Body of pancreas (tissue), 4 donors: ENCODE measurements around the gene ATF7IP2. TPM values are rescaled to one million over a fixed set of nuclear protein-coding genes. Genes with fewer than 3 reads are reported as not detected.

Source experiments
- ATAC-seq: fragments of 150-250 bp; one replicate; pipeline ENCODE4 v1.9.1; 2016
- DNase-seq, 4 donors: peaks; one replicate each; pipeline ENCODE4 v3.0.0-alpha.2; 2019
- H3K27ac ChIP-seq, 4 donors: fragments of 200-600 bp; sonication (generic); 1 replicate in 3 of 4; 2 replicates in 1 of 4; pipeline versions ENCODE4 v1.5.1 to v1.6.1; 2016 to 2019; ENCODE audit warnings: mild to moderate bottlenecking in 1 of 4, mixed read lengths in 1 of 4, moderate library complexity in 1 of 4
- H3K27me3 ChIP-seq, 2 donors: fragments of 200-600 bp; sonication (generic); one replicate each; pipeline ENCODE4 v1.6.0; 2016; ENCODE audit warnings: mild to moderate bottlenecking in 1 of 2
- H3K36me3 ChIP-seq, 2 donors: fragments of 200-600 bp; sonication (generic); replicated peaks in 1 of 2; 2 replicates each; pipeline ENCODE4 v1.5.1; 2016; ENCODE audit warnings: low read depth in 2 of 2; ENCODE audit not compliant: insufficient read depth in 1 of 2
- H3K4me1 ChIP-seq: fragments of 200-600 bp; sonication (generic); one replicate; pipeline ENCODE4 v1.6.0; 2016
- H3K4me3 ChIP-seq, 2 donors: fragments of 200-600 bp; sonication (generic); 1 replicate in 1 of 2; 2 replicates in 1 of 2; pipeline ENCODE4 v1.5.1; 2016 to 2019
- H3K9me3 ChIP-seq, 3 donors: fragments of 200-600 bp; sonication (generic); 1 replicate in 2 of 3; 2 replicates in 1 of 3; pipeline ENCODE4 v1.5.1; 2016
- CTCF ChIP-seq, 7 experiments: fragments of 450-650 bp in 4 of 7; fragments of 200-600 bp in 3 of 7; sonication (generic) in 3 of 7; IDR thresholded peaks; one replicate each; pipeline ENCODE4 v1.5.1; 2016 to 2019; ENCODE audit warnings: antibody characterized with exemption in 7 of 7
- POLR2A ChIP-seq, 3 donors: fragments of 450-650 bp; IDR thresholded peaks; one replicate each; pipeline ENCODE4 v1.6.1; 2016; ENCODE audit warnings: antibody characterized with exemption in 3 of 3, mild to moderate bottlenecking in 2 of 3
- WGBS, 2 donors: methylation state at CpG; one replicate each; pipeline ENCODE4 v1.1.5; 2017; 5-methylcytosine and 5-hydroxymethylcytosine counted together
- intact Hi-C: fragments of 100-400 bp; cut with DNase I; formaldehyde crosslinking; loops from one replicate; pipeline ENCODE4 v1.15.1; 2023
- total RNA-seq, 2 donors: library from RNA; depleted of rRNA; stranded (reverse); fragments of >200 nt; gene quantifications; one replicate each; pipeline ENCODE4 v1.1.0, GENCODE V29; 2016

Gene ATF7IP2
- total RNA-seq, 2 donors from 2014 or later, result 15.8 to 22.8 TPM

- H3K9me3 ChIP-seq, result no peaks in the 10 kb centered on the region
- TF ChIP-seq CTCF (IDR thresholded peaks at IDR 0.05), result no peak
- TF ChIP-seq POLR2A (IDR thresholded peaks at IDR 0.05), result no peak
- no peaks in the 10 kb centered on the region for H3K27me3 ChIP-seq
- DNase-seq, result no peak
- H3K36me3 ChIP-seq, result no peaks in the 10 kb centered on the region
- 69 to 93% methylated on average over 1 of the region's 1 CpG for WGBS, 2 donors
- intact Hi-C loops, result no loop called here
- H3K4me1 ChIP-seq, result no peaks in the 10 kb centered on the region
- no peak overlapping the region for H3K27ac ChIP-seq
- ATAC-seq, result no peak
- no peak overlapping the region for H3K4me3 ChIP-seq
Observed at GRCh38 chr16:10376229-10376628, 9.6 kb upstream of the ATF7IP2 start.

GRCh38 chr16:10383626-10384025 is 2.2 kb upstream of the ATF7IP2 start:
- Histone ChIP-seq H3K27ac (no peak overlapping the region), H3K4me3 (no peak overlapping the region), H3K36me3 (no peaks in the 10 kb centered on the region), H3K4me1 (peaks cover 9% of the 10 kb centered on the region), H3K27me3 (no peaks in the 10 kb centered on the region), H3K9me3 (no peaks in the 10 kb centered on the region)
- DNase-seq (no peak), ATAC-seq (no peak)
- WGBS, 2 donors, result 81 to 85% methylated on average over 3 of the region's 3 CpGs
- no peak for TF ChIP-seq POLR2A (IDR thresholded peaks at IDR 0.05)
- no peak for TF ChIP-seq CTCF (IDR thresholded peaks at IDR 0.05)
- intact Hi-C loops, result no loop called here

GRCh38 chr16:10386517-10387100 is 748 bp downstream of the ATF7IP2 start:
- intact Hi-C loops, result no loop called here
- DNase-seq (no peak), ATAC-seq (no peak)
- TF ChIP-seq CTCF (IDR thresholded peaks at IDR 0.05) (no peak), POLR2A (IDR thresholded peaks at IDR 0.05) (no peak)
- no peaks in the 10 kb centered on the region for H3K9me3 ChIP-seq
- WGBS, 2 donors, result 4 to 12% methylated on average over 14 of the region's 14 CpGs
- peak overlapping the region; percentile 35 to 88 (median 78) for H3K27ac ChIP-seq
- H3K4me1 ChIP-seq, result peaks cover 19% of the 10 kb centered on the region
- H3K27me3 ChIP-seq, result no peaks in the 10 kb centered on the region
- H3K36me3 ChIP-seq, result no peaks in the 10 kb centered on the region
- peak overlapping the region; percentile 24 to 38 for H3K4me3 ChIP-seq

GRCh38 chr16:10387188-10387617 is 1.3 kb downstream of the ATF7IP2 start:
- no peaks in the 10 kb centered on the region for H3K9me3 ChIP-seq
- H3K27me3 ChIP-seq, result no peaks in the 10 kb centered on the region
- peak overlapping the region in 1 of 4 donors; percentile 71 for H3K27ac ChIP-seq
- H3K4me3 ChIP-seq, result peak overlapping the region in 1 of 2 donors; percentile 38
- WGBS, 2 donors, result 44 to 46% methylated on average over 5 of the region's 5 CpGs
- H3K4me1 ChIP-seq, result peaks cover 19% of the 10 kb centered on the region
- no peak for TF ChIP-seq CTCF (IDR thresholded peaks at IDR 0.05)
- ATAC-seq, result no peak
- no peaks in the 10 kb centered on the region for H3K36me3 ChIP-seq
- intact Hi-C loops, result no loop called here
- no peak for DNase-seq

- intact Hi-C loops, result no loop called here
- no peak overlapping the region for H3K4me3 ChIP-seq
- H3K27me3 ChIP-seq, result no peaks in the 10 kb centered on the region
- H3K4me1 ChIP-seq, result peaks cover 27% of the 10 kb centered on the region
- ATAC-seq, result no peak
- no peak overlapping the region for H3K27ac ChIP-seq
- no peak for DNase-seq
- WGBS, 2 donors, result 68 to 83% methylated on average over 5 of the region's 5 CpGs
- no peaks in the 10 kb centered on the region for H3K36me3 ChIP-seq
- no peaks in the 10 kb centered on the region for H3K9me3 ChIP-seq
- TF ChIP-seq CTCF (IDR thresholded peaks at IDR 0.05) (no peak), POLR2A (IDR thresholded peaks at IDR 0.05) (no peak)
Observed at GRCh38 chr16:10388988-10389387, 3.1 kb downstream of the ATF7IP2 start.
